Measurements from ENCODE around the gene SH2D2A.

The SH2D2A gene

DNA sequence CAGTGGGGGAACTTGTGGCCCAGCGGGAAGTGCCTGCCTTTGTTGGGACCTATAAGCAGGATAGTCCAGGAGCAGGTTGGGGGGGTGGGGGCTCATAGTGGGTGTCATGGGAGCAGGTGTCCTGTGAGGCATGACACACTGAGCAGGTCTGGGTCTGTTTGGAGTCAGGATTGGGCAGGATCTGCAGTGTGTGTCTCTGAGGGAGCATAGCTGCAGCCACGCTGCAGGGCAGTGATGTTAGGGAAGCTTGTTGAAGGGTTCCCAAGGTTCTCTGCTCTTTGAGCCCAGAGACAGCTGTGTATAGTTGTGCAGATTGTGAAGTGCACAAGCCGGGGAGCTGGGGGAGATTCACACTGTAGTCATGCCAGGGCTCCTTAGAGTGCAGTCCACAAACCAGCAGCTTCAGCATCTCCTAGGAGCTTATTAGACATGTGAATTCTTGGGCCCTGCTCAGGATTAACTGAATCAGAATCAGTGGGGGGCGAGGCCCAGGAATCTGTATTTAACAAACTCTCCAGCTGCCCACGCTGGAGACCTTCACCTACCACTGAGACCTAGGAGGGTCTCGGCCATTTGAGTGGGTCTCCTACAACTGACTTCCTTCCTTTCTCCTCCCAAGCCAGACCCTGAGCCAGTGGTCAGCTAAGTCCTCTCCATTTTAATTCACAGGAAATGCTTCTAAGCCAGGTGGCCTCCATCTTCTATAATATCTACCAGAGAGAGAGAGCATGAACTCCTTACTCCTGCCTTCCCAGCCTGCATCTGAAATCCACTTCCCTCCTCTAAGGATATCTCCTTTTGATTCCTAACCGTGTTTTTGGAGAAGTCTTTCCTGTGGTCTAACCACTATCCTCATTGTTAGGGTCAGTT lies 31.2 kb upstream of the SH2D2A start:
- no peak for ATAC-seq

DNA sequence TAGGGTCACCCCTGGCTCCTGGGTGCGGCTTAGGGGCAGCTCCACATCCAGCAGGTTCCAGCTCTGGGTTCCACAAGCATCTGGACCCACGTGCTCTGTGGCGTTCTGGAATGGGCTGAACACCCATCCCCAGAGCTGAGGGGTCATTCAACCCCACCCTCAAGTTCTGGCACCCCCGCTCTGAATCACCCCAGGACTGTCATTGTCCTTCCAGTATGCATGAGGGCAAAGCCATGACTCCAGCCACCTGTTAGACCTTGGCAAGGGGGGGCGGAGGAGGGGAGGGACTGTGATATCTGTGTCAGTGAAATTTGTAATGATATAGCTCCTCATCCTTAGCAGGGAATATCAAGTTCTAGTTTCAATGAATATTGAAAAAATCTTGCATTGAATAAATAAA lies 30.0 kb upstream of the SH2D2A start:
- no peak for ATAC-seq

DNA sequence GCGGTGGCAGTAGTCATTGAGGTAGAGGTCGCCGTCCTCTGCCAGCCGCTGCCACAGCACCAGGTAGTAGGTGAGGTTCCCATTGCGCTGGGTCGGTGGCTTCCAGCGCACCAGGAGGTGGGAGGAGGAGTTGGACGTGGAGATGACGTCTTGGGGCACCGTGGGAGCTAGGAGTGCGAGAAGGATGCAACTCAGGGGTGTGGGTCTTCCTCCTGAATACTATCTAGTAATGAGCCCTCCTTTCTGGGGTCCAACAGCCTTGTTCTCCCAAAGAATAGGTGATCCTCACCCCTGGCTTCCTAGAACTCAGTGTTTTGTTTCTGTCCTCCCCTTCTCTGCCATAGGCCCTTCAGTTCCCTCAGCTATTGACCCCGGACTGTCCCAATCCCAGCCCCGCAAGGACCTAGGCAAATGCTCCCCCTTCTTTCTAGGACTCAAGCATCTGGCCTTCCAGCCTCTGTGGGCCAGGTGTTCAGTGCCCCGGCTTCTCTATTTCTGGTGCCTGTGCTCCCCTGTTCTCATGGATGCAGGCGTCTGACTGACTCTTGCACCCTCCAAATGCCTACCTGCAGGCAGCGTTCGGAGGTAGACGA lies 29.4 kb upstream of the SH2D2A start:
- ATAC-seq, result no peak

DNA sequence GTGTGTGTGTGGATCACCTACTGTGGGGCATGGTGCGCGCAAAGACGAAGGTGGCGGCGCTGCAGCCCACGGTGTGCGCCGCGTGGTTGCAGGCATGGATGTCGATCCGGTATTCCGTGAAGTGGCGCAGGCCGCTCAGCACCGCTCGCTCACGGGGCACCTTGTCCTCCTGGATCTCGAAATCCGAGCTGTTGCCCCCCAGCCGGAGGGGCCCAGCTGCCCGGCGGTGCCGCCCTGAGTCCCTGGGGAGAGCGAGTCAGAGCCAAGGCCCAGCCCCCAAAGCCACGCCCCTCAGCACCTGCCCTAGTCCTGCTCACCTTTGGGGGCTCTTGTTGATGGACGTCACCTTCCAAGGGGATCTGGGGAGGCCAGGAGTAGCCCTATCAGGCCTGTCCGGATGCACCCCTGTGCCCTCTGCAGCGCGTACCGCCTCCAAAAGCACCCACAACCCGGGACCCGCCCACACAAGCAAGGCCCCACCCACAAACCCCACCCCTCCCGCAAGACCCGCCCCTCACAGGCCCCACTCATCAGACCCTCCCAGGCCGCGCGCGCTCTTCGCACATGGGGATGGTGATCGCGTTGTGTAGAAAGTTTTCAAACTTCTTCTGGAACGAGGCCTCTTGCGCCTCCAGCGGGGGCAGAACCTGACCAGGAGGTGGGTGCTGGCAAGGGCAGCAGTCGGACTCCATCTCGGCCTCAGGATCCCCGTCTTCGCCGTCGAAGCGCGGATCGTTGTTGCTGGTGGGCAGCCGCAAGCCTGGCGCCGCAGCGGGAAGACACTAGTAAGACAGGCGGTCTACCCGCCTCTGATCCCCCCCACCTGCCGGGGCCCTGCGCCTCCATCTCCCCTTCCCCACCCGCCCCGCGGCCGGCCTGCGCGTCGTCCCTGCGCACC lies 28.7 kb upstream of the SH2D2A start:
- ATAC-seq, result peak; percentile 24 to 29

DNA sequence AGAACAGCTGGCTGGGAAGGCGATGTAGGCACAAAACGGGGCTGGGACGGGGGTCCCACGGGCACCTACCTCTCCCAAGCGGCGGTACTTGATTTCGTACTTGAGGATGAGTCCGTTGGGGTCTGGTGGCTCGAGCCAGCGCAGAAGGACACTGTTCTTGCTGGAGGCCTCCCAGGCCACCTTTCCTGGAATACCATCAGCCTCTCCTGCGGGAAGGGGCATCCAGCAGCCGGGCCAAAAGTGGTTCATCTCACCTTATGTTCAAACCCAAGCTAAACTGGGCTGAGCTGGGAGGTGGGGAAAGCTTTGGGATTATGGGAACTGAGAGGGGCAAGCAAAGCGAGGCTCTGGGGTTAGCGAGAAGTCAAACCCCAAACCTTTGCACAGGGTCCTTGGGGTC lies 28.0 kb upstream of the SH2D2A start:
- ATAC-seq, result no peak

DNA sequence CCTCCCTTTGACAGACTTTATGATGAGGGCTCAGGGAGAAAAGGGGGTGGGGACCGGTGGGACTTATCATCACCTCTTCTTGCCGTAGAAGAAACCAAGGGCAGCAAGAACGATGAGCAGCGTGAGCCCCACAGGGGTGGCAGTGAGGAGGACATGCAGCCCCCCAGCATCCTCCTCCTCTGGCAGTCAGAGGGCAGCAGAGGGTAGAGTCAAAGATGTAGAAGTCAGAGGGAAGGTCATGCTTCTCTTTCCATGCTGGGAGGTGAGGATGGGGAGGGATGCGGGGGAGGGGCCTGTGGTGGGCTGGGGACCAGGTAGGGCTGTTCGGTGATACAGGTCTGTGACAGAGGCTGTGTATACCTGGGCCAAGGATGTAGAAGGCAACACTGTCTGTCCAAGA lies 27.5 kb upstream of the SH2D2A start:
- no peak for ATAC-seq

DNA sequence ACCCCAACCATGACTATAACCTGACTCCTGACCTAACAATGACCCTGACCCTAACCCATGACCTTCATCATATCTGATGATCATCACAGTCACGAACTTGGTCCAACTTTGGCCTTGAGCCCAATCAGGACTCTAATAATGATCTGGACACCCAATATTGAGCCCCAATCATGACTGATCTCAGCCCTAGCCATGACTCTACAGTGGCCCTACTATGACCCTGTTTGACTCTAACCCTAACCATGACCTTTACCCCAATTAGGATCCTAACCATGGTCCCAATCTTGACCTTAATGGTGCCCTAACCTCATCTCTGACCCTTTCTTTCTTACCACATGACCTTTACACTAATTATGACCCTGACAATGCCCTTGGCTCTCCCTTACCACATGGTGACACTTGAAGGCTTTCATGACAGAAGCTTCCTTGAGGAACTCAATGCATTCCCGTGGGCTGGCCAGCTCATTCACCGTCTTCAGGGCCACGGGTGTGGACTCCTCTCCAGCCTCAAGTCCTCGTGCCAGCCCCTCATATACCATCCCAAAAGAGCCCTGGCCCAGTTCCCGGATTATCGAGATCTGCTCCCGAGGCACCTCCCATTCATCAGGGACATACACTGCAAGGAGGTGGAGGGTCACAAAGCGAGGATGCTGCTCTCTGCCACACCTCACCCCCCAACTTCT lies 26.1 kb upstream of the SH2D2A start:
- no peak for ATAC-seq

DNA sequence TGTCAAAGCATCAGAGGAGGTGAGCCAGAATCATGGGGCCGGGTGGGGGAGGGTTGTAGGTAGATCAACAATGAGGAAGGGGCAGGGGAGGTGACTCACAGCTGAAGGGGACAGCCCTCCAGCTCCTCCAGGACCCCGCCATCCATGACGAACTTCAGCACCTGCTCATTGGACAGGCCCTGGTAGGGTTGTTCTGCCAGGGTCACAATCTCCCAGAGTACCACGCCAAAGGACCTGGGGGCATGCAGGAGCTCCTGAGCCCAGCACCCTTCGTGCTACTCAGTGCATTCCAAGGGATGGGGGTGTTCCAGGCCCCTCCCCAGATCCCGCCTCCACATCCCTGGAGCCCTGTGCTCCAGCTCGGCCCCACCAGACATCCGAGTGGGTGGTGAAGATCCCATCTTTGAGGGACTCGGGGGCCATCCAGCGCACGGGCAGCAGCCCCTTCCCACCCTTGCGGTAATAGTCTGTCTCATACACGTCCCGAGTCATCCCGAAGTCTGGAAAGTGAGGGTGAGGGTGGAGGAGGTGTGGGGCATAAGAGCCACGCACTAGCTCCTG lies 24.7 kb upstream of the SH2D2A start:
- ATAC-seq, result no peak

DNA sequence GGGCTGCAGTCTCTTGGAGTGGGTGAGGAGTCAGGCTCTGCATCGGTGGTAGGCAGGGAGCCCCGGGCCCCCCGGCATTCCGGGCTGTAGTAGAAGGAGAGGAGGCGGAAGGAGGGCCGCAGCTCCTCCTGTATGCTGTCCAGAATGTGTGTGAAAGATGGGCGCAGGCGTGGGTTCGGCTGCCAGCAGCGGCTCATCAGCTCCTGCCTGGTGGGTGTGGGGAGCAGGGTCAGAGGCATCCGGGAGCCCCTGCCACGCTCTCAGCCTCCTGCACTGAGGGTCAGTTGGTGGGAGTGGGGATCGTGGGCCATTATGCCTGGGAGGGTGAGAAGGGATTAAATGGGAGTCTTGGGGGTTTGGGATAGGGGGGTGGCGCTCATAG lies 24.2 kb upstream of the SH2D2A start:
- ATAC-seq, result no peak

DNA sequence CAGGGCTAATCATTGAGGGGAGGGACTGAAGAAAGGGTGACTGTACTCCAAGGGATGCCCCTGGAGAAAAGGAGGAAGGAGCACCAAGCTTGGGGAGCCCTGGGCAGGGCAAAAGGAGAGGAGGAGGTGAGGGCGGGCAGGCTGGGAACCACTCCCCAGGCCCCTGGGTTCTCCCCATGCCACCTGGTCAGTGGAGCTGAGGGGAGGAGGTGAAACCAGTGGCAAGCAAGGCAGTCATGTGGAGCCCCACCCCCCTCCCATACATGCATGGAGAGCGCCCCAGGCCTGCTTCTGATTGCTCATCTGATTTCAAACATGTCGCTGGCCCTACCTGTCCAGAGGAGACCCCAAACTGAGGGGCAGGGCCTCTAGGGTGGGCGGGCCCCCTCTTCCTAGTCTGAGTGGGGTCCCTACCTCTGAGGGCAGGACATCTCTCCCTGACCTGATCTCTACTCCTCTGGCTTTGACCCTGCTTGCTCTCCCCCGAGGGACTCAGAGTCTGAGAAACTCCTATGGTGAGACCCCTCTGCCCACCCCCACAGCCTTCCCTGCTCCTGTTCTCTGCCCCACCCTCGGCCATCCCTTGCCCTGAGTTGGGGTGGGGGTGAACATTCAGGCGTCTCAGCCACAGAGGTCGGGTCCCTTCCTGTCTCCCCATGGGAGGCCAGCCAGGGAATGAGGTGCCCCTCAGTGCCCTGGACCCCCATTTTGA lies 23.7 kb upstream of the SH2D2A start:
- no peak for ATAC-seq

DNA sequence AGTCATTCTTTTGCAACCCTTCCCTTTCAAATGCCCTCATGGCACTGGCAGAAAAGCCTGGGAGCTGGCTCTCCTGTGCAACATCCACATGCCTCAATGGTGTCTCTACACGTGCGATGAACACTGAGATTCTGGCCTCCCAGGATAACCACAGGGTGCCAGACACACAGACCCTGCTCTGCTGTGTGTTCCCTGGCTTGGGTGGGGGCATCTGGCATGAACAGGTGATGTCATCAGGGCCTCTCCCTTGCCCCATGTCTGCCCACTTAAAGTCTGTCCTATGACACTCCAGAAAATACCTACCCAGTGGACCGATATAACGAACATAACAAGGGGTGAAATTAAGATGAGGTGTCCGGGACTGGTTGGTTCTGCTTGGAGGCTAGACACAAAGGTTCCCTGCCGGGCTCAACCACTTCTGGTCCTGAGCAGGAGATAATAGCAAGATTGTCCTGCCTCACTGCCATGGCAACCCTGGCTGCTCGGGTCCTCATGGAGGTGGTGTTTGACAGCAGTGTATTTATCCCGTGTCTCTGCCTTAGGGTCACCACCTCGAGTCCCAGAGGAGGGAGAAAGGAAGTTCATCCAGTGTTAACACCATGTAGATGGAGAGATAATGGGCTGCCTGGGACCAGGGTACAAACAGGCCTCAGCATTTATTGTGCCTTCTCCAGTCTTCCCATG lies 22.9 kb upstream of the SH2D2A start:
- no peak for ATAC-seq

DNA sequence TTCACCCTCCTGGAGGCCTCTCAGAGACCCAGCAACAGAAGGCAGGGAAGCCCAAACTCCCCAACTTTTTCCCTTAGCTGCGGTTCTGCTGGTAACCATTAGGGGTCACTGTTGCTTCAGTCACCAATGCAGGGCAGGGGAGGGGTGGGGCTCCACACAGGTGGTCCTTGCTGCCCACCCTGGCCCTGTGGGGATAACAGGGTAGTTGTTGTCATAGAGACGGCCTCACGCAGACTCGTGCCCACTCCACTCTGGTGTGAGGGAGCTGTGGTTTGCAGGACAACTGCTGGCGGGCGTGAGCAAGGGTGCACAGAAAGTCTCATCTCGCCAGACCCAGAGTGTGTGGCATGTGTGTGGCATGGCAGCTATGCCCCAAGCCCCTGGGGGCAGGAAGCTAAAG lies 22.3 kb upstream of the SH2D2A start:
- no peak for ATAC-seq

DNA sequence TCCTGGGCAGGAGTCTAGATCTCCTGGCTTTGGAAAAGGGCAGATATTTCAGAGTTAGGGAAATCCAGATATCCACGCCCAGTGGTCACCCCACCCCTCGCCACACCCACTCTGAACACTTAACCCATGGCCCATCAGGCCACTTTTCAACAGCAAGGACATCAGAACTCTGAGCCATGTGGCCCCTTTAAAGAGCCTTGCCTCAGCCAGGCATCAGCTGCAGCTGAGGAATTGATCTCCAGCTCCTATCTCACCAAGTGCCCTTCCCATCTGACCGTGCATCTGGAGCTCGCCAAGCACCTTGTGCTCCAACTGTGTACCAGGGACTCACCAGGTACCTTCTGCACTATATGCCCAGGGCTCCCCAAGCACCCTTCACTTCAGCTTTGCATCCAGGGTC lies 20.2 kb upstream of the SH2D2A start:
- no peak for ATAC-seq

DNA sequence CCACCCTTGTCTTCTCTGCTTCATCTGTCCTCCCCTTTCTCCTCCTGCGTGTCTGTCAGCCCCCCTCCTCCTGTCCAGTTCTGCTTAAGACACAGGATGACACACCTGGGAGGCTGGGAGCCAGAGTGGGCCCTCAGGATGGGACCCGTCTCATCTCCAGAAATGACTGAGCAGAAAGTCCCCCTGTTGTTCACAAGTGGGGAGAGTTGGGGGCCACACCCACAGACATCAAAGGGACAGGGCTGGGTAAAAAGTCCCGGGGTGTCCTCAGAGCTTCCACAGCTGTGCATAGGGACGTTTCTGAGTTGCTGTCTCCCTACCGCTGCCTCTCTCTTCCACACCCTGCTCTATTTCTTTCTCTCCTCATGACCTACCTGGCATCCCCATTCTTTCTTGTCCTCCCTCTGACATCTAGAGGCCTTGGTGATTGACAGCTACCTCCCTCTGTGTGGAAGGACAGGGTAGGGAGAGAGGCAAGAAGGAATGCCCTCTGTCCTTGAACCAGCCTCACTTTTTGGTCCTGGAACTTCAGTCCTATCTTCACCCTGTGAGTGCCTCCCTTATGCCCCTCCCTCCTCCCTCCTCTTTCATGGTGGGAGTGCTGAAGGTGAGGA lies 19.5 kb upstream of the SH2D2A start:
- peak; percentile 88 for ATAC-seq

DNA sequence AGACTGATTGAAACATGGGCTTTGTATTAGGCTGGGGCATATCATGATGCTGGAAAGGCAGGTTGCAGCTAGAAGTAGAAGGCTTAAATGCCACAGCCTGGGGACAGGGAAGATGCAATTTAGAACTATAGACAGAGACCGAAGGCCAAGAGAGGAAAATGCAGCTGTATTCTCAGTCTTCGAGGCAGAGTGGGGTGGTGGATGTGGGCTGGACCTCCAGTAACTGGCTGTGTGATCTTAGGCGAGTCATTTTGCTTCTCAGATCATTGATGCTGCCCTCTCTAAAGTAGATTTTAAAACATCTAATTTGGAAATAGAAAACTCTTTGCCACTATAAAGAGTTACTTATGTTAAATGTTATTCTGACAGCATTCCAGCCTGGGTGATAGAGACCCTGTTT lies 17.7 kb upstream of the SH2D2A start:
- ATAC-seq, result no peak

DNA sequence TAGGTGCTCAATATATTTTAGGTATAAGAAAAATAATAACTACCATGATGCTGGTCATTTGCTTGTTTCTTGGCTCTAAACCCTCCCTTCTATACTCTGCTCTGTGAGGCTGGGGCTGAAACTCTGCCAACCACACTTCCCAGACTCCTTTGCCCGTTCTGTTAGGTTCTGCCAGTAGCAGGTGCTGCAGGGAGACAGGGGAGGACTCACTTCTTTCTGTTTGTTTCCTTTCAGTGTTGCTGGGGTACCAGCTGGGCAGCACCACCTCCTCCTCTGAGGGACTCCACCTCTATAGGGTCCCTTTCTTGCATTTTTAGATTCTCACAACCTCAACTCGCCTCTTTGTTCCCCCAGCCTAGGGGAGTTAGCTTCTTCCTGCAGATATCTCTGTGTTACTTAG lies 17.0 kb upstream of the SH2D2A start:
- peak; percentile 12 to 24 for ATAC-seq

DNA sequence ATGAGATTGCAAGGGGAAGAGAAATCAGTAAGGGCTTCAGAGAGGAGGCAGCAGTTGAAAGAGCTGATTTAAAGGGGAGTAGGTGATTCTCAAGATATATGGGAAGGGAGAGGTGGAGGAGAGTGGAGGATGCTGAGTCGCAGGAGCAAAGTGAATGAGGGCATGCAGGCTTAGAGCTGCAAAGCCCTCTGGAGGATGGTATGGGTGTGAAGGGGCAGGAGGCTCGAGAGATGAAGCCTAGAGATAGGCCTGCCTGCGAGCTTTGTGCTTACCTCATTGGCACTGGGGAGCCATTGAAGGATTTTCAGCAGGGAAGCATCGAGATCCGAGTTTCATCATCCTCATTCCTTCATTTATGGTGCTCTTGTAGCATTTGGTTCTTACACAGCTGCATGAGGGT lies 15.8 kb upstream of the SH2D2A start:
- ATAC-seq, result no peak

DNA sequence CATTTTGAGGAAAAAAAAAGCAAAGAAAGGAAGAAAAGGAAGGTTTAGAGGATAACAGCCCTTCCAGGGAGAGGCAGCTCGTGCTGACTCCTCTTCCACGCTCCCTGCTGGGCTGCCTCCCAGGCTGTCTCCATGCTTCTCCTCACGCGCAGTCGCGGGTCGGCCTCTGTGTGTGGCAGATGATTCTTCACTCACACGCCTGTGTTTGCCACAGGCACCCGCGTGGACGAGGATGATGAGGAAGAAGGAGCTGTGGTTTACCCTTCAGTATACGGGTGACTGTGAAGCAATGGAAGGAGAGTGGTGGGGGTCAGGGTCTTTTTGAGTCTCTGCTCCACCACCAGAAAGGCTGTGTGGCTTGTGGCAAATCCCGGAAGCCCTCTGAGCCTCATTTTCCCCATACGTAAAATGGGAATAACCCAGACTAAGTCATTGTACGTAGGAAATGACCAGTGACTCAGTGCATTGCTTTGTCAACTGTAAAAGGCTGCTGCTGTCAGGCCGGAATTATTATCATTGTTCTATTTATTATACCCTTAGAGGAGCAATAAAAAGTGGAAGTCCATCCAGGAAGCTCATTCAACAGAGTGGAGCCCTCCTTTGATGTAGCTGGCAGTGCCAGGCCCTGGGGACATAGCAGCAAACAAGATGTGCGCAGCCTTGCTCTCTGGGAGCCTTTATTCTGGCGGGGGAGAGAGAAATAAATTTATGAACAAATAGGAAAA lies 11.9 kb upstream of the SH2D2A start:
- ATAC-seq, result no peak

DNA sequence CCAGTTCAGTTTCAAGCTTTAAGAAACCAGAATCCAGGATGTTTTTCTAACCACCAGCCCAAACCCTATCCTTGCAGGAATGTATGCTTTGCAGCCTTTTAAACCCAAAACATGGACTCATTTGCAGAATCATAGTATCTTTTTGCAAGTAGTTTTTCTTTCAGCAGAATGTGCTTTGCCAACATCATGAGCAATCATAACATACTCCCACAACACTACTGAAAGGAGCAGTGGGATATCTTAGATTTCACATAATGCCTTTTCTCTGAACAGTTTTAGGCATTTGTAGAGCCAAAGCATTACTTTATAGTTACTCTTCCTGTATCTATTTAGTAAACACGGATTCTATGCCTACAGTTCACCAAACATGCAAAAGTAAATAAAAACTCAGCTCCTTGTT lies 10.0 kb upstream of the SH2D2A start:
- no peak for ATAC-seq

DNA sequence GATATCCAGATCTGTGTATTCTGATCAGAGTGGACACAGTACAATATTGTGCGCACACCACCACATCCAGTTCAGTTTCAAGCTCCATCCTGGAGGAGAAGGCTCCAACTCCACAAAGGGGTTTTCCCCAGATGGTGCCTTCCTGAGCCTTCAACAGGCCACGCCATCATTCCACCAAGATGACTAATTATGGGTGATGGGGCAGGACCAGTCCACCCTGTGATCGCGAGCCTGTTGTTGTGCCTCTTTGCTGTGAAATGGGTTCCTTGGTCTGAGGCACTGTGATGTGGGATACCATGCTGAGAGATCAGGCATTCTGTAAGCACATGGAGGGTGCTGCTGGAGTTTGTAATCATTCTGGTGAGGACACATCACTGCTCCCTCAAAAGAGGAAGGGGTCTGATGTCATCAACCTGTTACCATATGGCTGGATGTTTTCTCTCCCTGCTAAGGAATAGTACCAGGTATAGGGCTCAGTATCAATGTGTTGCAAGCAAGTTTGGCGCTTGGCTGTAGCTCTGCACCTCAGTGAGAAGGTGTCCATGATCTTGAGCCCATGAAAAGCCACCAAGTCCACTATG lies 6.7 kb upstream of the SH2D2A start:
- ATAC-seq, result no peak
